K562 (cell line): ENCODE data around the gene MKNK1. TPM values are rescaled to one million over a fixed set of nuclear protein-coding genes. Genes with fewer than 3 reads are reported as not detected.

Experiments used
- BACH1 ChIP-seq: fragments of 200-800 bp; sonication (Bioruptor generic); IDR thresholded peaks from 2 replicates; pipeline ENCODE4 v1.6.1; 2016; ENCODE audit warnings: missing genetic modification characterization, missing compliant biosample characterization
- CBX1 ChIP-seq: sonication (generic); IDR thresholded peaks from 2 replicates; pipeline ENCODE4 v1.6.1; 2016; ENCODE audit warnings: antibody characterized with exemption, low read depth, mild to moderate bottlenecking
- ETV6 ChIP-seq, 3 experiments: fragments of 150-350 bp in 1 of 3; sonication (generic) in 1 of 3; formaldehyde crosslinking in 1 of 3; IDR thresholded peaks; 2 replicates each; pipeline versions ENCODE4 v1.6.1 to v1.8.0; 2014 to 2022; ENCODE audit warnings: borderline replicate concordance in 2 of 3, low read depth in 2 of 3, antibody characterized with exemption in 1 of 3, low read length in 1 of 3, mild to moderate bottlenecking in 1 of 3, missing genetic modification reagents in 1 of 3
- GTF2F1 ChIP-seq: IDR thresholded peaks from 2 replicates; pipeline ENCODE4 v1.6.1; 2011; ENCODE audit warnings: low read depth, low read length, improper control_type of control experiment
- HCFC1 ChIP-seq: IDR thresholded peaks from 2 replicates; pipeline ENCODE4 v1.6.1; 2012; ENCODE audit warnings: low read depth, low read length, improper control_type of control experiment
- ILK ChIP-seq: fragments of 450-650 bp; IDR thresholded peaks from 2 replicates; pipeline ENCODE4 v1.6.1; 2016; ENCODE audit warnings: missing genetic modification characterization, low read depth, mild to moderate bottlenecking, missing compliant biosample characterization, moderate library complexity, borderline replicate concordance
- KDM5B ChIP-seq: fragments of 200-600 bp; sonication (generic); IDR thresholded peaks from 2 replicates; pipeline ENCODE4 v1.6.1; 2012; ENCODE audit warnings: low read depth, mild to moderate bottlenecking, moderate library complexity, low read length, control low read depth, inconsistent platforms; ENCODE audit not compliant: insufficient replicate concordance
- KHSRP ChIP-seq: fragments of 450-650 bp; IDR thresholded peaks from 2 replicates; pipeline ENCODE4 v1.6.1; 2017
- KLF13 ChIP-seq: fragments of 450-650 bp; IDR thresholded peaks from 2 replicates; pipeline ENCODE4 v1.6.1; 2016; ENCODE audit warnings: missing genetic modification characterization, low read depth, mild to moderate bottlenecking, missing compliant biosample characterization, moderate library complexity, borderline replicate concordance
- MBD1 ChIP-seq: fragments of 250-450 bp; sonication (Bioruptor Pico); IDR thresholded peaks from 2 replicates; pipeline ENCODE4 v1.8.0; 2022; ENCODE audit warnings: inconsistent platforms
- MTA2 ChIP-seq: fragments of 450-650 bp; IDR thresholded peaks from 2 replicates; pipeline ENCODE4 v1.6.1; 2016; ENCODE audit warnings: low read depth
- SMAD4 ChIP-seq: fragments of 250-450 bp; sonication (Bioruptor Pico); conservative IDR thresholded peaks from 2 replicates; pipeline ENCODE4 v1.8.0; 2021; ENCODE audit warnings: inconsistent platforms, mild to moderate bottlenecking, moderate library complexity
- SP2 ChIP-seq: IDR thresholded peaks from 2 replicates; pipeline ENCODE4 v1.6.1; 2011; ENCODE audit warnings: mild to moderate bottlenecking, low read depth, low read length, moderate library complexity; ENCODE audit not compliant: poor library complexity, severe bottlenecking; ENCODE audit errors: extremely low read depth
- TEAD2 ChIP-seq: fragments of 450-650 bp; IDR thresholded peaks from 2 replicates; pipeline ENCODE4 v1.6.1; 2016; ENCODE audit warnings: missing genetic modification characterization, control low read depth, missing compliant biosample characterization
- ZBTB1 ChIP-seq: sonication (generic); formaldehyde crosslinking; IDR thresholded peaks from 2 replicates; pipeline ENCODE4 v1.8.1; 2023; ENCODE audit warnings: missing genetic modification reagents, low read depth, mild to moderate bottlenecking, borderline replicate concordance
- ZC3H8 ChIP-seq: fragments of 450-650 bp; IDR thresholded peaks from 2 replicates; pipeline ENCODE4 v1.6.1; 2017
- ZNF133 ChIP-seq: fragments of 250-450 bp; sonication (Bioruptor Pico); IDR thresholded peaks from 2 replicates; pipeline ENCODE4 v1.4.0; 2020; ENCODE audit warnings: mild to moderate bottlenecking
- ZNF23 ChIP-seq: fragments of 250-450 bp; sonication (Bioruptor Pico); IDR thresholded peaks from 2 replicates; pipeline ENCODE4 v1.4.0; 2020; ENCODE audit warnings: mild to moderate bottlenecking
- ZNF384 ChIP-seq: IDR thresholded peaks from 2 replicates; pipeline ENCODE4 v1.6.1; 2012; ENCODE audit warnings: low read depth, low read length, improper control_type of control experiment
- ZNF778 ChIP-seq: fragments of 450-650 bp; formaldehyde crosslinking; IDR thresholded peaks from 2 replicates; pipeline ENCODE4 v1.4.0; 2020; ENCODE audit warnings: mild to moderate bottlenecking, moderate library complexity
- polyA plus RNA-seq, 8 experiments: library from polyadenylated mRNA; depleted of rRNA in 4 of 8; stranded (reverse) in 5 of 8; unstranded in 3 of 8; fragments of >200 nt; fragmentation: Nextera tagmentation in 2 of 8; fragmentation: Illumina TruSeq in 1 of 8; extraction: Ambion mirVana in 2 of 8; extraction: Trizol in 1 of 8; gene quantifications; 2 replicates each; pipeline versions ENCODE4 v1.2.1 to v1.2.3, GENCODE V29; 2011 to 2014; ENCODE audit warnings: inconsistent platforms in 1 of 8, missing spikeins in 1 of 8
- total RNA-seq, 7 experiments: library from RNA; depleted of rRNA in 6 of 7; stranded (reverse); fragments of >200 nt in 6 of 7; fragmentation: Illumina TruSeq in 2 of 7; extraction: Trizol in 2 of 7; gene quantifications; 2 replicates each; pipeline versions ENCODE4 v1.2.1 to v1.2.3, GENCODE V29; 2011 to 2021; ENCODE audit warnings: low replicate concordance in 1 of 7
- TF ChIP-seq, protein P1 (sequence below): fragments of 250-450 bp; sonication (Bioruptor Pico); IDR thresholded peaks from 2 replicates; pipeline ENCODE4 v1.4.0; 2020; ENCODE audit warnings: mild to moderate bottlenecking
- TF ChIP-seq, protein P2 (sequence below): sonication (generic); formaldehyde crosslinking; IDR thresholded peaks from 2 replicates; pipeline ENCODE4 v1.8.0; 2022; ENCODE audit warnings: mild to moderate bottlenecking, missing genetic modification reagents
- TF ChIP-seq, protein P3 (sequence below): sonication (generic); formaldehyde crosslinking; IDR thresholded peaks from 2 replicates; pipeline ENCODE4 v1.8.1; 2023; ENCODE audit warnings: mild to moderate bottlenecking, missing genetic modification reagents

Gene MKNK1
- total and polyA plus RNA-seq, 9 of the 15 experiments (the other 6 are each of a cell fraction or from before 2014, with no cell fraction given) = 27.7 to 51.3 (median 43.7) TPM

- TF ChIP-seq HCFC1 (no peak; the same call in 1 of the 2 replicates), MBD1 (no peak), SP2 (no peak), ZNF23 (CRISPR knock-in tag) (no peak), ILK (tag) (no peak), BACH1 (tag) (no peak), GTF2F1 (no peak), ZBTB1 (CRISPR knock-in tag) (peak; percentile 47; the same call in 1 of the 2 replicates), ETV6 (IDR thresholded peaks at IDR 0.05; ENCODE audit: borderline replicate concordance in 1 of 2, low read depth in 2 of 2, low read length in 1 of 2) (peak in 1 of 2 experiments; percentile 83; a peak in 3 of 4 replicates), ETV6 (CRISPR knock-in tag; IDR thresholded peaks at IDR 0.05; ENCODE audit: borderline replicate concordance) (no peak), ZNF133 (no peak), TEAD2 (tag) (no peak), KHSRP (no peak), KDM5B (no peak), KLF13 (tag) (peak; percentile 93), CBX1 (peak; percentile 80; the same call in 1 of the 2 replicates), MTA2 (peak; percentile 89), ZNF384 (0 out of 2 replicates have a peak, but pooled peaks have one; percentile 6), SMAD4 (CRISPR knock-in tag) (peak; percentile 97), ZNF778 (no peak), ZC3H8 (no peak)
- TF ChIP-seq, protein P1, sequence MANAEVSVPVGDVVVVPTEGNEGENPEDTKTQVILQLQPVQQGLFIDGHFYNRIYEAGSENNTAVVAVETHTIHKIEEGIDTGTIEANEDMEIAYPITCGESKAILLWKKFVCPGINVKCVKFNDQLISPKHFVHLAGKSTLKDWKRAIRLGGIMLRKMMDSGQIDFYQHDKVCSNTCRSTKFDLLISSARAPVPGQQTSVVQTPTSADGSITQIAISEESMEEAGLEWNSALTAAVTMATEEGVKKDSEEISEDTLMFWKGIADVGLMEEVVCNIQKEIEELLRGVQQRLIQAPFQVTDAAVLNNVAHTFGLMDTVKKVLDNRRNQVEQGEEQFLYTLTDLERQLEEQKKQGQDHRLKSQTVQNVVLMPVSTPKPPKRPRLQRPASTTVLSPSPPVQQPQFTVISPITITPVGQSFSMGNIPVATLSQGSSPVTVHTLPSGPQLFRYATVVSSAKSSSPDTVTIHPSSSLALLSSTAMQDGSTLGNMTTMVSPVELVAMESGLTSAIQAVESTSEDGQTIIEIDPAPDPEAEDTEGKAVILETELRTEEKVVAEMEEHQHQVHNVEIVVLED (CRISPR knock-in tag) = no peak
- TF ChIP-seq, protein P2, sequence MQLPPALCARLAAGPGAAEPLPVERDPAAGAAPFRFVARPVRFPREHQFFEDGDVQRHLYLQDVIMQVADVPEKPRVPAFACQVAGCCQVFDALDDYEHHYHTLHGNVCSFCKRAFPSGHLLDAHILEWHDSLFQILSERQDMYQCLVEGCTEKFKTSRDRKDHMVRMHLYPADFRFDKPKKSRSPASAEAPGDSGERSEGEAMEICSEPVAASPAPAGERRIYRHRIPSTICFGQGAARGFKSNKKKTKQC (CRISPR knock-in tag) = peak; percentile 85; the same call in 1 of the 2 replicates
- TF ChIP-seq, protein P3, sequence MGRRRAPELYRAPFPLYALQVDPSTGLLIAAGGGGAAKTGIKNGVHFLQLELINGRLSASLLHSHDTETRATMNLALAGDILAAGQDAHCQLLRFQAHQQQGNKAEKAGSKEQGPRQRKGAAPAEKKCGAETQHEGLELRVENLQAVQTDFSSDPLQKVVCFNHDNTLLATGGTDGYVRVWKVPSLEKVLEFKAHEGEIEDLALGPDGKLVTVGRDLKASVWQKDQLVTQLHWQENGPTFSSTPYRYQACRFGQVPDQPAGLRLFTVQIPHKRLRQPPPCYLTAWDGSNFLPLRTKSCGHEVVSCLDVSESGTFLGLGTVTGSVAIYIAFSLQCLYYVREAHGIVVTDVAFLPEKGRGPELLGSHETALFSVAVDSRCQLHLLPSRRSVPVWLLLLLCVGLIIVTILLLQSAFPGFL (CRISPR knock-in tag) = no peak
Measured at GRCh38 chr1:46522184-46522968, 81.7 kb downstream of the MKNK1 start (continued).
